K562 (cell line): ENCODE results near the gene LCTL. TPM values are rescaled to one million over a fixed set of nuclear protein-coding genes. Genes with fewer than 3 reads are reported as not detected.

Experiments used
- CHCHD3 ChIP-seq: fragments of 250-450 bp; sonication (Bioruptor Pico); IDR thresholded peaks from 2 replicates; pipeline ENCODE4 v2.1.2; 2022; ENCODE audit warnings: mild to moderate bottlenecking
- DDX20 ChIP-seq: fragments of 450-650 bp; IDR thresholded peaks from 2 replicates; pipeline ENCODE4 v1.6.1; 2016; ENCODE audit warnings: missing genetic modification characterization, low read depth, mild to moderate bottlenecking, missing compliant biosample characterization, moderate library complexity
- ERF ChIP-seq: fragments of 450-650 bp; formaldehyde crosslinking; IDR thresholded peaks from 2 replicates; pipeline ENCODE4 v1.4.0; 2020; ENCODE audit warnings: mild to moderate bottlenecking, mixed read lengths
- MAFG ChIP-seq: fragments of 450-650 bp; conservative IDR thresholded peaks from 2 replicates; pipeline ENCODE4 v1.6.1; 2016; ENCODE audit warnings: missing genetic modification characterization, missing compliant biosample characterization
- NFATC3 ChIP-seq: fragments of 450-650 bp; IDR thresholded peaks from 2 replicates; pipeline ENCODE4 v1.6.1; 2017; ENCODE audit warnings: mild to moderate bottlenecking
- PRPF4 ChIP-seq: fragments of 200-400 bp; formaldehyde crosslinking; IDR thresholded peaks from one replicate; pipeline ENCODE4 v1.6.1; 2017; ENCODE audit warnings: low read length, low read depth, mild to moderate bottlenecking; ENCODE audit not compliant: insufficient read depth, poor library complexity, severe bottlenecking
- SMC3 ChIP-seq: conservative IDR thresholded peaks from 2 replicates; pipeline ENCODE4 v1.6.1; 2011; ENCODE audit warnings: low read depth, low read length, improper control_type of control experiment; ENCODE audit not compliant: insufficient read depth
- STAG1 ChIP-seq: sonication (generic); formaldehyde crosslinking; IDR thresholded peaks from 2 replicates; pipeline ENCODE4 v1.5.0; 2020; ENCODE audit warnings: missing genetic modification reagents, borderline replicate concordance
- XRCC5 ChIP-seq: fragments of 200-400 bp; formaldehyde crosslinking; IDR thresholded peaks from 2 replicates; pipeline ENCODE4 v1.6.1; 2017; ENCODE audit warnings: low read depth, mild to moderate bottlenecking, low read length
- YY1 ChIP-seq, 3 experiments: IDR thresholded peaks; 2 replicates each; pipeline ENCODE4 v1.6.1; 2011; ENCODE audit warnings: low read length in 2 of 3, mild to moderate bottlenecking in 2 of 3, moderate library complexity in 2 of 3, borderline replicate concordance in 1 of 3, control low read depth in 1 of 3, low read depth in 1 of 3; ENCODE audit not compliant: insufficient read depth in 3 of 3, insufficient replicate concordance in 2 of 3, control insufficient read depth in 1 of 3, insufficient read length in 1 of 3; ENCODE audit errors: extremely low read depth in 1 of 3
- ZBTB17 ChIP-seq: fragments of 450-650 bp; formaldehyde crosslinking; IDR thresholded peaks from 2 replicates; pipeline ENCODE4 v1.4.0; 2020; ENCODE audit warnings: mild to moderate bottlenecking
- polyA plus RNA-seq, 8 experiments: library from polyadenylated mRNA; depleted of rRNA in 4 of 8; stranded (reverse) in 5 of 8; unstranded in 3 of 8; fragments of >200 nt; fragmentation: Nextera tagmentation in 2 of 8; fragmentation: Illumina TruSeq in 1 of 8; extraction: Ambion mirVana in 2 of 8; extraction: Trizol in 1 of 8; gene quantifications; 2 replicates each; pipeline versions ENCODE4 v1.2.1 to v1.2.3, GENCODE V29; 2011 to 2014; ENCODE audit warnings: inconsistent platforms in 1 of 8, missing spikeins in 1 of 8
- total RNA-seq, 7 experiments: library from RNA; depleted of rRNA in 6 of 7; stranded (reverse); fragments of >200 nt in 6 of 7; fragmentation: Illumina TruSeq in 2 of 7; extraction: Trizol in 2 of 7; gene quantifications; 2 replicates each; pipeline versions ENCODE4 v1.2.1 to v1.2.3, GENCODE V29; 2011 to 2021; ENCODE audit warnings: low replicate concordance in 1 of 7
- TF ChIP-seq, protein P1 (sequence below): fragments of 250-450 bp; sonication (Bioruptor Pico); IDR thresholded peaks from 2 replicates; pipeline ENCODE4 v1.4.0; 2020; ENCODE audit warnings: mild to moderate bottlenecking, moderate library complexity
- TF ChIP-seq, protein P2 (sequence below): sonication (generic); formaldehyde crosslinking; IDR thresholded peaks from 2 replicates; pipeline ENCODE4 v1.8.1; 2023; ENCODE audit warnings: mild to moderate bottlenecking, missing genetic modification reagents
- TF ChIP-seq, protein P3 (sequence below): fragments of 150-350 bp; IDR thresholded peaks from 2 replicates; pipeline ENCODE4 v1.6.1; 2014; ENCODE audit warnings: low read depth, mild to moderate bottlenecking, low read length, borderline replicate concordance

Gene LCTL
- total and polyA plus RNA-seq, 9 of the 15 experiments (the other 6 are each of a cell fraction or from before 2014, with no cell fraction given), result 0.08 to 0.31 (median 0.17) TPM; not detected in 6

DNA sequence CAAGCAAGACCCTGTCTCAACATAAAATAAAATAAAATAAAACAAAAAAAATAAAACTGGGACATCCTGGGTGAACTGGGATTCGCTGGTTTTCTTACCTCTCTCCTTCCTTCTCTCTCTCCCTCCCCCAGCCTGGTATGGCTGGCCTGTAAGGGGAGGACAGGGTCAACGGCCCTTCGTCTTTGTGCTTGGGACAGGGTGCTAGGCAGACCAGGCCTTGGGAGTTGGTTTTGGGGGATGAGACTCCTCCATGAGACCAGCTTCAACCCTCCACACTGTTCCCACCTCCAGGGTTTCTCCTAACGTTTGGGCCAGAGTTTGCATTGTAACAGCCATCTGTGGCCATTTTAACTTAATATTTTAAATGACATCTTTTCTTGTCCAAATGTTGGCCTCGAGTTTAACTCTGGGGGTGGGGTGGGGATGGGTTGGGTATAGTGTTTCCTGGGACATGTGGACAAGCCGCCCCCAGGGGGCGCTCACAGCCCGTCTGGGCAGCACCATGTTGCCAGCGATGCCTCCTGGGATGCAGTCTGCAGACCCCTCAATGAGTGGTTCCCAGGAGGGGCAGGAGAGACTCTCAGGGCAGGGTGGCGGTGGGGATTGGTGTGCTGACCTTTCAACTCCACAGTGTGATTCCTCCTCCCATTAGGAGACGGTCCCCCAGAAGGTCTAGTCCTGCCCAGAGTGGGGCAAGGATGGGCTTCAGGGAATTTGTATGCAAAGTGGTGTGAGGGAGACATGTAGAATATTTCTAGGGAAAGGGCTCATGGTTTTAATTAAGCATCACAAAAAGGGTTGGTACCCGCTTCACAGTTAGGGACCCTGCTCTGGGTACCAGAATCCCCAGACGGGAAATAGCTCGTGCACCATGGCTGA, 37.7 kb upstream of the LCTL start (continued):
- TF ChIP-seq ERF (CRISPR knock-in tag), result no peak
- TF ChIP-seq, protein P1, sequence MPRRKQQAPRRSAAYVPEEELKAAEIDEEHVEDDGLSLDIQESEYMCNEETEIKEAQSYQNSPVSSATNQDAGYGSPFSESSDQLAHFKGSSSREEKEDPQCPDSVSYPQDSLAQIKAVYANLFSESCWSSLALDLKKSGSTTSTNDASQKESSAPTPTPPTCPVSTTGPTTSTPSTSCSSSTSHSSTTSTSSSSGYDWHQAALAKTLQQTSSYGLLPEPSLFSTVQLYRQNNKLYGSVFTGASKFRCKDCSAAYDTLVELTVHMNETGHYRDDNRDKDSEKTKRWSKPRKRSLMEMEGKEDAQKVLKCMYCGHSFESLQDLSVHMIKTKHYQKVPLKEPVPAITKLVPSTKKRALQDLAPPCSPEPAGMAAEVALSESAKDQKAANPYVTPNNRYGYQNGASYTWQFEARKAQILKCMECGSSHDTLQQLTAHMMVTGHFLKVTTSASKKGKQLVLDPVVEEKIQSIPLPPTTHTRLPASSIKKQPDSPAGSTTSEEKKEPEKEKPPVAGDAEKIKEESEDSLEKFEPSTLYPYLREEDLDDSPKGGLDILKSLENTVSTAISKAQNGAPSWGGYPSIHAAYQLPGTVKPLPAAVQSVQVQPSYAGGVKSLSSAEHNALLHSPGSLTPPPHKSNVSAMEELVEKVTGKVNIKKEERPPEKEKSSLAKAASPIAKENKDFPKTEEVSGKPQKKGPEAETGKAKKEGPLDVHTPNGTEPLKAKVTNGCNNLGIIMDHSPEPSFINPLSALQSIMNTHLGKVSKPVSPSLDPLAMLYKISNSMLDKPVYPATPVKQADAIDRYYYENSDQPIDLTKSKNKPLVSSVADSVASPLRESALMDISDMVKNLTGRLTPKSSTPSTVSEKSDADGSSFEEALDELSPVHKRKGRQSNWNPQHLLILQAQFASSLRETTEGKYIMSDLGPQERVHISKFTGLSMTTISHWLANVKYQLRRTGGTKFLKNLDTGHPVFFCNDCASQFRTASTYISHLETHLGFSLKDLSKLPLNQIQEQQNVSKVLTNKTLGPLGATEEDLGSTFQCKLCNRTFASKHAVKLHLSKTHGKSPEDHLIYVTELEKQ, result no peak
- no peak for TF ChIP-seq DDX20
- TF ChIP-seq, protein P2, sequence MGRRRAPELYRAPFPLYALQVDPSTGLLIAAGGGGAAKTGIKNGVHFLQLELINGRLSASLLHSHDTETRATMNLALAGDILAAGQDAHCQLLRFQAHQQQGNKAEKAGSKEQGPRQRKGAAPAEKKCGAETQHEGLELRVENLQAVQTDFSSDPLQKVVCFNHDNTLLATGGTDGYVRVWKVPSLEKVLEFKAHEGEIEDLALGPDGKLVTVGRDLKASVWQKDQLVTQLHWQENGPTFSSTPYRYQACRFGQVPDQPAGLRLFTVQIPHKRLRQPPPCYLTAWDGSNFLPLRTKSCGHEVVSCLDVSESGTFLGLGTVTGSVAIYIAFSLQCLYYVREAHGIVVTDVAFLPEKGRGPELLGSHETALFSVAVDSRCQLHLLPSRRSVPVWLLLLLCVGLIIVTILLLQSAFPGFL (CRISPR knock-in tag), result no peak
- no peak for TF ChIP-seq NFATC3
- no peak; the same call in 1 of the 2 replicates for TF ChIP-seq STAG1
- TF ChIP-seq, protein P3, sequence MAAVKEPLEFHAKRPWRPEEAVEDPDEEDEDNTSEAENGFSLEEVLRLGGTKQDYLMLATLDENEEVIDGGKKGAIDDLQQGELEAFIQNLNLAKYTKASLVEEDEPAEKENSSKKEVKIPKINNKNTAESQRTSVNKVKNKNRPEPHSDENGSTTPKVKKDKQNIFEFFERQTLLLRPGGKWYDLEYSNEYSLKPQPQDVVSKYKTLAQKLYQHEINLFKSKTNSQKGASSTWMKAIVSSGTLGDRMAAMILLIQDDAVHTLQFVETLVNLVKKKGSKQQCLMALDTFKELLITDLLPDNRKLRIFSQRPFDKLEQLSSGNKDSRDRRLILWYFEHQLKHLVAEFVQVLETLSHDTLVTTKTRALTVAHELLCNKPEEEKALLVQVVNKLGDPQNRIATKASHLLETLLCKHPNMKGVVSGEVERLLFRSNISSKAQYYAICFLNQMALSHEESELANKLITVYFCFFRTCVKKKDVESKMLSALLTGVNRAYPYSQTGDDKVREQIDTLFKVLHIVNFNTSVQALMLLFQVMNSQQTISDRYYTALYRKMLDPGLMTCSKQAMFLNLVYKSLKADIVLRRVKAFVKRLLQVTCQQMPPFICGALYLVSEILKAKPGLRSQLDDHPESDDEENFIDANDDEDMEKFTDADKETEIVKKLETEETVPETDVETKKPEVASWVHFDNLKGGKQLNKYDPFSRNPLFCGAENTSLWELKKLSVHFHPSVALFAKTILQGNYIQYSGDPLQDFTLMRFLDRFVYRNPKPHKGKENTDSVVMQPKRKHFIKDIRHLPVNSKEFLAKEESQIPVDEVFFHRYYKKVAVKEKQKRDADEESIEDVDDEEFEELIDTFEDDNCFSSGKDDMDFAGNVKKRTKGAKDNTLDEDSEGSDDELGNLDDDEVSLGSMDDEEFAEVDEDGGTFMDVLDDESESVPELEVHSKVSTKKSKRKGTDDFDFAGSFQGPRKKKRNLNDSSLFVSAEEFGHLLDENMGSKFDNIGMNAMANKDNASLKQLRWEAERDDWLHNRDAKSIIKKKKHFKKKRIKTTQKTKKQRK, result no peak
- TF ChIP-seq YY1 (IDR thresholded peaks at IDR 0.05; ENCODE audit: borderline replicate concordance in 1 of 3, control insufficient read depth in 1 of 3, extremely low read depth in 1 of 3, insufficient read depth in 3 of 3, insufficient read length in 1 of 3, insufficient replicate concordance in 2 of 3, low read depth in 1 of 3, low read length in 2 of 3), result peak in 2 of 3 experiments; percentile 30 to 51
- peak; percentile 63 for TF ChIP-seq SMC3
- no peak for TF ChIP-seq CHCHD3 (CRISPR knock-in tag)
- TF ChIP-seq ZBTB17 (CRISPR knock-in tag), result no peak
- TF ChIP-seq XRCC5, result no peak
- TF ChIP-seq MAFG (tag), result no peak
- no peak for TF ChIP-seq PRPF4
